Measurements from ENCODE around the gene STRN3.
"Not testable (repeated sequence)": the region's sequence is repeated elsewhere in the genome, so short reads cannot be mapped to it uniquely, and the experiment has no call there.

Gene STRN3

GRCh38 chr14:30967364-30968098, 58.6 kb downstream of the STRN3 start:
- DNase-seq, result not testable (repeated sequence)

GRCh38 chr14:30966415-30967363, 59.5 kb downstream of the STRN3 start:
- DNase-seq, result no peak

GRCh38 chr14:30965861-30966260, 60.3 kb downstream of the STRN3 start:
- DNase-seq, result not testable (repeated sequence)

GRCh38 chr14:30962537-30962936, 63.6 kb downstream of the STRN3 start:
- DNase-seq, result not testable (repeated sequence)

GRCh38 chr14:30961330-30961729, 64.8 kb downstream of the STRN3 start:
- DNase-seq, result no peak

GRCh38 chr14:30960216-30960615, 66.0 kb downstream of the STRN3 start:
- DNase-seq, result no peak

- no peak for DNase-seq
Measured at GRCh38 chr14:30958555-30959407, 67.4 kb downstream of the STRN3 start.

GRCh38 chr14:30957813-30958370, 68.3 kb downstream of the STRN3 start:
- DNase-seq, result no peak

GRCh38 chr14:30949651-30950050, 76.5 kb downstream of the STRN3 start:
- no peak for DNase-seq

GRCh38 chr14:30943694-30944093, 82.5 kb downstream of the STRN3 start:
- DNase-seq, result no peak

- DNase-seq, result no peak
Measured at GRCh38 chr14:30940886-30941285, 85.3 kb downstream of the STRN3 start.

- no peak for DNase-seq
Measured at GRCh38 chr14:30938617-30939016, 87.6 kb downstream of the STRN3 start.

- no peak for DNase-seq
Measured at GRCh38 chr14:30935445-30935844, 90.7 kb downstream of the STRN3 start.

- DNase-seq, result not testable (repeated sequence)
Measured at GRCh38 chr14:30933937-30934336, 92.2 kb downstream of the STRN3 start.

GRCh38 chr14:30928462-30928861, 97.7 kb downstream of the STRN3 start:
- no peak for DNase-seq

GRCh38 chr14:30925254-30925653, 100.9 kb downstream of the STRN3 start:
- DNase-seq, result no peak

- no peak for DNase-seq
Measured at GRCh38 chr14:30921788-30922187, 104.4 kb downstream of the STRN3 start.

GRCh38 chr14:30921305-30921704, 104.9 kb downstream of the STRN3 start:
- no peak for DNase-seq

GRCh38 chr14:30915596-30915995, 110.6 kb downstream of the STRN3 start:
- no peak for DNase-seq

- DNase-seq, result no peak
Measured at GRCh38 chr14:30914812-30915211, 111.4 kb downstream of the STRN3 start.

- DNase-seq, result no peak
Measured at GRCh38 chr14:30908826-30909225, 117.4 kb downstream of the STRN3 start.

GRCh38 chr14:30907659-30908057, 118.5 kb downstream of the STRN3 start:
- DNase-seq, result no peak

All from activated gamma-delta T cell (primary cell).